HEK293 (cell line): Measurements from ENCODE around the gene HLA-DMA.

Experiments
- CTCF ChIP-seq: fragments of 450-650 bp; formaldehyde crosslinking; IDR thresholded peaks from 2 replicates; pipeline ENCODE4 v1.5.1; 2016; ENCODE audit warnings: missing biosample characterization, missing genetic modification characterization
- PATZ1 ChIP-seq: fragments of 450-650 bp; formaldehyde crosslinking; IDR thresholded peaks from 2 replicates; pipeline ENCODE4 v1.5.1; 2016; ENCODE audit warnings: missing biosample characterization, missing genetic modification characterization
- ZNF157 ChIP-seq: fragments of 450-650 bp; formaldehyde crosslinking; IDR thresholded peaks from 2 replicates; pipeline ENCODE4 v1.5.1; 2016; ENCODE audit warnings: missing biosample characterization, missing genetic modification characterization
- ZNF292 ChIP-seq: fragments of 450-650 bp; formaldehyde crosslinking; IDR thresholded peaks from 2 replicates; pipeline ENCODE4 v1.5.1; 2016; ENCODE audit warnings: low read depth, missing biosample characterization, missing genetic modification characterization, borderline replicate concordance
- ZNF501 ChIP-seq: fragments of 450-650 bp; formaldehyde crosslinking; IDR thresholded peaks from 2 replicates; pipeline ENCODE4 v1.5.1; 2016; ENCODE audit warnings: missing biosample characterization, missing genetic modification characterization

GRCh38 chr6:32937230-32937633 lies 15.7 kb downstream of the HLA-DMA start:
- TF ChIP-seq CTCF (tag by site-specific recombination) (no peak), PATZ1 (tag by site-specific recombination) (no peak), ZNF157 (tag by site-specific recombination) (no peak), ZNF292 (tag by site-specific recombination) (no peak), ZNF501 (tag by site-specific recombination) (no peak)
